BLaER1 (cell line): Measurements from ENCODE around the gene TTL.

Experiments used
- H3K27ac ChIP-seq: shearing (Covaris generic); formaldehyde crosslinking; 2 replicates; pipeline ENCODE4 v1.8.1; 2022
- H3K27me3 ChIP-seq: shearing (Covaris generic); formaldehyde crosslinking; 2 replicates; pipeline ENCODE4 v1.8.1; 2022
- H3K36me3 ChIP-seq: shearing (Covaris generic); formaldehyde crosslinking; 2 replicates; pipeline ENCODE4 v1.8.1; 2022
- H3K4me1 ChIP-seq: shearing (Covaris generic); formaldehyde crosslinking; 2 replicates; pipeline ENCODE4 v1.8.1; 2022
- H3K4me2 ChIP-seq: shearing (Covaris generic); formaldehyde crosslinking; 2 replicates; pipeline ENCODE4 v1.8.1; 2022
- H3K4me3 ChIP-seq: shearing (Covaris generic); formaldehyde crosslinking; 2 replicates; pipeline ENCODE4 v1.8.1; 2022
- H3K9ac ChIP-seq: shearing (Covaris generic); formaldehyde crosslinking; 2 replicates; pipeline ENCODE4 v1.8.1; 2022
- H3K9me3 ChIP-seq: shearing (Covaris generic); formaldehyde crosslinking; 2 replicates; pipeline ENCODE4 v1.8.1; 2022
- H4K20me1 ChIP-seq: shearing (Covaris generic); formaldehyde crosslinking; 2 replicates; pipeline ENCODE4 v1.8.1; 2022
- Cebpa-rat ChIP-seq: shearing (Covaris generic); IDR thresholded peaks from 2 replicates; pipeline ENCODE4 v1.8.1; 2022

TTL gene

GRCh38 chr2:112449854-112450253 lies 32.1 kb upstream of the TTL start:
- H3K9me3 ChIP-seq = peaks cover 15% of the 10 kb centered on the region
- TF ChIP-seq Cebpa-rat = no peak
- H3K4me1 ChIP-seq = no peaks in the 10 kb centered on the region
- H3K4me3 ChIP-seq = no peak overlapping the region
- no peaks in the 10 kb centered on the region for H3K27me3 ChIP-seq
- H3K9ac ChIP-seq = no peak overlapping the region
- H4K20me1 ChIP-seq = no peaks in the 10 kb centered on the region
- no peaks in the 10 kb centered on the region for H3K36me3 ChIP-seq
- H3K27ac ChIP-seq = no peak overlapping the region
- H3K4me2 ChIP-seq = no peak overlapping the region

GRCh38 chr2:112451317-112451716 lies 30.6 kb upstream of the TTL start:
- H3K9ac ChIP-seq = no peak overlapping the region
- H3K9me3 ChIP-seq = peaks cover 15% of the 10 kb centered on the region
- H3K27ac ChIP-seq = no peak overlapping the region
- H4K20me1 ChIP-seq = no peaks in the 10 kb centered on the region
- H3K36me3 ChIP-seq = no peaks in the 10 kb centered on the region
- no peaks in the 10 kb centered on the region for H3K4me1 ChIP-seq
- no peak overlapping the region for H3K4me2 ChIP-seq
- no peak overlapping the region for H3K4me3 ChIP-seq
- no peak for TF ChIP-seq Cebpa-rat
- H3K27me3 ChIP-seq = no peaks in the 10 kb centered on the region

DNA sequence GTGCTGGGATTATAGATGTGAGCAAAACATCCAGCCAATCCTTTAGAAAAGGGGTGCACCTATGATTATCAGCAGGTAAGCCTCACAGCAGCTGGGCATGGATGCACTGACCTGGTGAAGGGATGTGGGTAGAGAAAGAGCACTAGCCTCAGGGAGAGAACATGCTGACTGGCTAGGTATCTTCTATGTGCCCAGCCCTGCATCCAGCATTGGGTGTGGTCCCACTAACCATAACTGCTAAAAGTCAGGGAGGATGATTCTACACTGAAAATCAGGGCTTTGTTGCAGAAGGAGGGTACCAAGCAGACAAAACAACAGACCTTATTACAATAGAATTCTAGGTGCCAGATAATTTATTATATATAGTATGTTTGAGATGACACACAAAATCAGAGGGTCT lies 27.4 kb upstream of the TTL start:
- Histone ChIP-seq H3K27me3 (no peaks in the 10 kb centered on the region), H3K4me2 (no peak overlapping the region), H3K36me3 (no peaks in the 10 kb centered on the region), H3K4me3 (no peak overlapping the region), H3K9me3 (peaks cover 15% of the 10 kb centered on the region), H4K20me1 (no peaks in the 10 kb centered on the region), H3K27ac (no peak overlapping the region), H3K9ac (no peak overlapping the region), H3K4me1 (no peaks in the 10 kb centered on the region)
- no peak for TF ChIP-seq Cebpa-rat

DNA sequence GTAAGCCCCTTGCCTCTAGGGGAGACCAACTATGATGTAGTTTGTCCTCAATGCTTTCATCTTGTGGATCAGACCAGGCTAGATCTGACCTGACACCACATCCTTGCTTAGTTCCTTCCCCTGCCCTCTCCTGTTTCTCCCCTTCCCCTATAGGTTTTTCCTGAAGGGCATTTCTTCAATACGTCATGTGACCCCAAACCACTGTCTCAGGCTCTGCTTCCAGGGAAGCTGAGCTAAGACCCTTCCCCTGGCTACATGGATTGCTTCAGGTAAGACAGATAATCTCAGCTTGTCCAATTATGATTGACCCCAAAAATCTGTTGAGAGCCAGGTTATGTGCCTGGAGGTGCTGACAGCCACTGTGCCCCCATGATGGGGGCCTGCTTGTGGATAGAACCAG lies 22.6 kb upstream of the TTL start:
- Histone ChIP-seq H3K4me3 (no peak overlapping the region), H3K36me3 (no peaks in the 10 kb centered on the region), H3K27ac (no peak overlapping the region), H3K9ac (no peak overlapping the region), H4K20me1 (no peaks in the 10 kb centered on the region), H3K4me1 (no peaks in the 10 kb centered on the region), H3K4me2 (no peak overlapping the region), H3K27me3 (no peaks in the 10 kb centered on the region), H3K9me3 (no peaks in the 10 kb centered on the region)
- no peak for TF ChIP-seq Cebpa-rat

DNA sequence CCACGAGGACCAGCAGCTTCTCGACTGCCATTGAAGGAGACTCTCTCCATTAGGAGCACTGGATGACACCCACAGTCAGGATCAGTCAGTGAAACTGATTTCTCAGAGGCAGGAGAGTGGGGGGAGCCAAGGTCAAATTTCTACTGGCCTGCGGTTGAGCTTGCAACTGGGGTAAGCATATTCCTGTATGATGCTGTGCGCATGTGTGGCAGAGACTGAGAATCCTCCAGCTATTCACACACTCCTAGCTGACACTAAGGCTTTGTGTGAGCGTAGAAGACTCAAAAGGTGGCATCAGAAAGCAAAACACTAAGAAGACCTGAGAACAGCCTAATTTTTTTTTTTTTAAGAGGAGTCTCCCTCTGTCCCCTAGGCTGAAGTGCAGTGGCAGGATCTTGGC lies 19.8 kb upstream of the TTL start:
- no peaks in the 10 kb centered on the region for H3K4me1 ChIP-seq
- no peaks in the 10 kb centered on the region for H4K20me1 ChIP-seq
- no peak overlapping the region for H3K4me2 ChIP-seq
- no peaks in the 10 kb centered on the region for H3K36me3 ChIP-seq
- no peak overlapping the region for H3K9ac ChIP-seq
- H3K27me3 ChIP-seq = no peaks in the 10 kb centered on the region
- TF ChIP-seq Cebpa-rat = no peak
- H3K4me3 ChIP-seq = no peak overlapping the region
- H3K27ac ChIP-seq = no peak overlapping the region
- H3K9me3 ChIP-seq = 0 out of 2 replicates have a peak, but pooled peaks cover 2% of the 10 kb centered on the region

GRCh38 chr2:112463256-112463655 lies 18.7 kb upstream of the TTL start:
- Histone ChIP-seq H3K4me3 (no peak overlapping the region), H4K20me1 (no peaks in the 10 kb centered on the region), H3K4me2 (no peak overlapping the region), H3K27me3 (no peaks in the 10 kb centered on the region), H3K4me1 (no peaks in the 10 kb centered on the region), H3K36me3 (no peaks in the 10 kb centered on the region), H3K9ac (no peak overlapping the region), H3K9me3 (0 out of 2 replicates have a peak, but pooled peaks cover 6% of the 10 kb centered on the region), H3K27ac (no peak overlapping the region)
- no peak for TF ChIP-seq Cebpa-rat

DNA sequence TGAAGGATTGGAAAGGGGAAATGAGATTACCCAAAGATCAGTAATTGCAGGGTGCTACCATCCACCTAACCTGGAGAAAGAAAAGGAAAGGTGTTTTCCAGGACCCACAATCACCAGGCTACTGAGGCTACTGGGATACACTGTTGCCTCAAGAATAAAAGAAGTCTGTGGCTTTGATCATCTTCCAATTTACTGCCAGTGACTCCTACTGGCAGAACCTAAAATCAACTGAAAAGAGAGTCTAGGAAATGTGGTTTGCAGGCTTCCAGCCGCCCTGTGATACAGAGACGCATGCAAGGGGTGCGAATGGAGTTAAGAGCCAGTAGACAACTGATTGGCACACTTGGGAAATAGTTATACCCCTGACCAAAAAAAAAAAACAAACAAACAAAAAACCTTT lies 16.6 kb upstream of the TTL start:
- Histone ChIP-seq H3K4me3 (no peak overlapping the region), H3K9me3 (0 out of 2 replicates have a peak, but pooled peaks cover 6% of the 10 kb centered on the region), H3K27me3 (no peaks in the 10 kb centered on the region), H3K36me3 (no peaks in the 10 kb centered on the region), H4K20me1 (no peaks in the 10 kb centered on the region), H3K9ac (no peak overlapping the region), H3K27ac (no peak overlapping the region), H3K4me2 (no peak overlapping the region), H3K4me1 (no peaks in the 10 kb centered on the region)
- TF ChIP-seq Cebpa-rat = no peak

DNA sequence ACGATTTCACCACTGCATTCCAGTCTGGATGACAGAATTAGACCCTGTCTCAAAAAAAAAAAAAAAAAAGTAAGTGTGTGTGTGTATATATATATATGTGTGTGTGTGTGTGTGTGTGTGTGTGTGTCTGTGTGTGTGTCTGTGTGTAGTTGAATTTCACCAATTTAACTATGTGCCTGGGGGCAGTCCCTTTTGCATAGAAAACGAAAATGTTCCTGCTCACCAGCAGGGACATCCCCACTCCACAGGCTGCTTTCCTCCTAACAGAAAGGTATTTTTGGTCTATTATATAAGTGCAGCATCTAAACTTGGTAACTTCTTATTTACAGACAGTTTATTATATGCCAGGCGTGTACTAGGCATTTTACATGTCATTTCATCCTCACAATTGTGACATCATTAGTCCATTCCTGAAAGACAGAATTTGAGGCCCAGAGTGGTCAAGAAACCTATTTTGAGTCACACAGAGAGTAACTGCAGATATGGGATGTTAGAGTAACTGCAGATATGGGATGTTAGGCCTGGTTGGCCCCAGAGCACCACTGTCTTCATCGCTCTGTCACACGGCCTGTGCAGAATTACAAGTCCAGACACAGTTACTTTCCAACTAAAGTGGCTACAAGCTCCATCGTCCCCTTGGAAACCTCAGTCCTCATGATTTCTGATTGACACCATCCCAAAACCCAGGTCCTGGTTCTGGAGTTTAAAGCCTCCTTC lies 9.3 kb upstream of the TTL start:
- H3K27me3 ChIP-seq = no peaks in the 10 kb centered on the region
- no peak for TF ChIP-seq Cebpa-rat

GRCh38 chr2:112474844-112475486 lies 7.0 kb upstream of the TTL start:
- Histone ChIP-seq H3K4me1 (no peaks in the 10 kb centered on the region), H3K9ac (no peak overlapping the region), H3K36me3 (no peaks in the 10 kb centered on the region), H3K4me2 (no peak overlapping the region), H4K20me1 (no peaks in the 10 kb centered on the region), H3K9me3 (no peaks in the 10 kb centered on the region), H3K4me3 (no peak overlapping the region), H3K27ac (no peak overlapping the region), H3K27me3 (no peaks in the 10 kb centered on the region)
- TF ChIP-seq Cebpa-rat = no peak

More for the DNA sequence above, 9.3 kb upstream of the TTL start:
- Histone ChIP-seq H3K9ac (no peak overlapping the region), H3K36me3 (no peaks in the 10 kb centered on the region), H3K27ac (no peak overlapping the region), H3K9me3 (no peaks in the 10 kb centered on the region), H4K20me1 (no peaks in the 10 kb centered on the region), H3K4me2 (no peak overlapping the region), H3K4me1 (no peaks in the 10 kb centered on the region), H3K4me3 (no peak overlapping the region)

- H3K4me1 ChIP-seq = peaks cover 9% of the 10 kb centered on the region
- no peak for TF ChIP-seq Cebpa-rat
- H4K20me1 ChIP-seq = no peaks in the 10 kb centered on the region
- H3K27me3 ChIP-seq = no peaks in the 10 kb centered on the region
- H3K9ac ChIP-seq = no peak overlapping the region
- no peaks in the 10 kb centered on the region for H3K9me3 ChIP-seq
- H3K4me2 ChIP-seq = no peak overlapping the region
- no peaks in the 10 kb centered on the region for H3K36me3 ChIP-seq
- no peak overlapping the region for H3K4me3 ChIP-seq
- H3K27ac ChIP-seq = no peak overlapping the region
Observed at GRCh38 chr2:112476434-112476833, 5.5 kb upstream of the TTL start.
